Tibial nerve (tissue), 4 donors: Measurements from ENCODE around the gene KCNG3.

Experiments used
- EP300 ChIP-seq, 2 donors: sonication (generic); formaldehyde crosslinking; IDR thresholded peaks; one replicate each; pipeline ENCODE4 v1.6.1; 2017; ENCODE audit warnings: antibody characterized with exemption in 2 of 2, mild to moderate bottlenecking in 1 of 2
- POLR2A ChIP-seq, 2 donors: fragments of 450-650 bp; IDR thresholded peaks; one replicate each; pipeline ENCODE4 v1.6.1; 2017; ENCODE audit warnings: antibody characterized with exemption in 2 of 2, mild to moderate bottlenecking in 2 of 2, moderate library complexity in 2 of 2
- TF ChIP-seq, protein P1 (sequence below), 5 experiments: fragments of 200-600 bp in 3 of 5; fragments of 450-650 bp in 2 of 5; sonication (generic) in 3 of 5; IDR thresholded peaks; one replicate each; pipeline ENCODE4 v1.5.1; 2016 to 2019; ENCODE audit warnings: antibody characterized with exemption in 5 of 5, mild to moderate bottlenecking in 3 of 5, moderate library complexity in 2 of 5

- TF ChIP-seq, protein P1, sequence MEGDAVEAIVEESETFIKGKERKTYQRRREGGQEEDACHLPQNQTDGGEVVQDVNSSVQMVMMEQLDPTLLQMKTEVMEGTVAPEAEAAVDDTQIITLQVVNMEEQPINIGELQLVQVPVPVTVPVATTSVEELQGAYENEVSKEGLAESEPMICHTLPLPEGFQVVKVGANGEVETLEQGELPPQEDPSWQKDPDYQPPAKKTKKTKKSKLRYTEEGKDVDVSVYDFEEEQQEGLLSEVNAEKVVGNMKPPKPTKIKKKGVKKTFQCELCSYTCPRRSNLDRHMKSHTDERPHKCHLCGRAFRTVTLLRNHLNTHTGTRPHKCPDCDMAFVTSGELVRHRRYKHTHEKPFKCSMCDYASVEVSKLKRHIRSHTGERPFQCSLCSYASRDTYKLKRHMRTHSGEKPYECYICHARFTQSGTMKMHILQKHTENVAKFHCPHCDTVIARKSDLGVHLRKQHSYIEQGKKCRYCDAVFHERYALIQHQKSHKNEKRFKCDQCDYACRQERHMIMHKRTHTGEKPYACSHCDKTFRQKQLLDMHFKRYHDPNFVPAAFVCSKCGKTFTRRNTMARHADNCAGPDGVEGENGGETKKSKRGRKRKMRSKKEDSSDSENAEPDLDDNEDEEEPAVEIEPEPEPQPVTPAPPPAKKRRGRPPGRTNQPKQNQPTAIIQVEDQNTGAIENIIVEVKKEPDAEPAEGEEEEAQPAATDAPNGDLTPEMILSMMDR (IDR thresholded peaks at IDR 0.05): no peak
- TF ChIP-seq POLR2A (IDR thresholded peaks at IDR 0.05): no peak
- TF ChIP-seq EP300 (IDR thresholded peaks at IDR 0.05): no peak
Measured at GRCh38 chr2:42410742-42411514, 82.9 kb downstream of the KCNG3 start.
